Measurements from ENCODE around the gene MAP3K10. TPM values are rescaled to one million over a fixed set of nuclear protein-coding genes. Genes with fewer than 3 reads are reported as not detected.

MAP3K10 gene
- total and polyA plus RNA-seq, 2 donors from 2014 or later = 15.0 to 17.3 TPM

- Histone ChIP-seq H3K4me1 (ENCODE audit: control insufficient read depth in 2 of 3, insufficient read depth in 2 of 3, low read depth in 1 of 3, low read length in 3 of 3) (peaks cover 0 to 13% (median 9%) of the 10 kb centered on the region in 3 donors), H3K9me3 (ENCODE audit: control insufficient read depth in 2 of 3, insufficient read depth in 1 of 3, low read length in 3 of 3) (no peaks in the 10 kb centered on the region), H3K9ac (ENCODE audit: low read length in 3 of 3) (no peak overlapping the region), H3K36me3 (ENCODE audit: control insufficient read depth in 2 of 3, insufficient read depth in 3 of 3, low read length in 3 of 3) (peaks cover 0 to 2% (median 0%) of the 10 kb centered on the region in 3 donors), H3K27me3 (ENCODE audit: control insufficient read depth, insufficient read depth, low read length) (peaks cover 8% of the 10 kb centered on the region), H3K27ac (ENCODE audit: low read depth in 2 of 2, low read length in 2 of 2) (no peak overlapping the region), H3K4me3 (ENCODE audit: low read length in 3 of 3) (no peak overlapping the region)
- no peak for TF ChIP-seq CTCF (IDR thresholded peaks at IDR 0.05; ENCODE audit: borderline replicate concordance, extremely low read depth, insufficient read depth)
- DNase-seq = no peak
- FAIRE-seq = no peak
- intact Hi-C loops (cut with DNase I) = no loop called here
These were observed 37.1 kb downstream of the MAP3K10 start for GRCh38 chr19:40228346-40228745.

GRCh38 chr19:40228863-40229262, 37.6 kb downstream of the MAP3K10 start:
- Histone ChIP-seq H3K9ac (ENCODE audit: low read length in 3 of 3) (no peak overlapping the region), H3K27ac (ENCODE audit: low read depth in 2 of 2, low read length in 2 of 2) (no peak overlapping the region), H3K27me3 (ENCODE audit: control insufficient read depth, insufficient read depth, low read length) (peaks cover 6% of the 10 kb centered on the region), H3K4me1 (ENCODE audit: control insufficient read depth in 2 of 3, insufficient read depth in 2 of 3, low read depth in 1 of 3, low read length in 3 of 3) (peaks cover 0 to 13% (median 9%) of the 10 kb centered on the region in 3 donors), H3K4me3 (ENCODE audit: low read length in 3 of 3) (no peak overlapping the region), H3K36me3 (ENCODE audit: control insufficient read depth in 2 of 3, insufficient read depth in 3 of 3, low read length in 3 of 3) (peaks cover 0 to 3% (median 0%) of the 10 kb centered on the region in 3 donors), H3K9me3 (ENCODE audit: control insufficient read depth in 2 of 3, insufficient read depth in 1 of 3, low read length in 3 of 3) (no peaks in the 10 kb centered on the region)
- no peak for DNase-seq
- intact Hi-C loops (cut with DNase I) = no loop called here
- no peak for TF ChIP-seq CTCF (IDR thresholded peaks at IDR 0.05; ENCODE audit: borderline replicate concordance, extremely low read depth, insufficient read depth)
- no peak for FAIRE-seq

GRCh38 chr19:40229484-40229883, 38.3 kb downstream of the MAP3K10 start:
- Histone ChIP-seq H3K4me1 (ENCODE audit: control insufficient read depth in 2 of 3, insufficient read depth in 2 of 3, low read depth in 1 of 3, low read length in 3 of 3) (peaks cover 0 to 13% (median 9%) of the 10 kb centered on the region in 3 donors), H3K9ac (ENCODE audit: low read length in 3 of 3) (no peak overlapping the region), H3K9me3 (ENCODE audit: control insufficient read depth in 2 of 3, insufficient read depth in 1 of 3, low read length in 3 of 3) (no peaks in the 10 kb centered on the region), H3K27me3 (ENCODE audit: control insufficient read depth, insufficient read depth, low read length) (peaks cover 3% of the 10 kb centered on the region), H3K36me3 (ENCODE audit: control insufficient read depth in 2 of 3, insufficient read depth in 3 of 3, low read length in 3 of 3) (peaks cover 0 to 3% (median 0%) of the 10 kb centered on the region in 3 donors), H3K27ac (ENCODE audit: low read depth in 2 of 2, low read length in 2 of 2) (no peak overlapping the region), H3K4me3 (ENCODE audit: low read length in 3 of 3) (no peak overlapping the region)
- intact Hi-C loops (cut with DNase I) = no loop called here
- DNase-seq = no peak
- no peak for FAIRE-seq
- TF ChIP-seq CTCF (IDR thresholded peaks at IDR 0.05; ENCODE audit: borderline replicate concordance, extremely low read depth, insufficient read depth) = no peak

- Histone ChIP-seq H3K27me3 (ENCODE audit: control insufficient read depth, insufficient read depth, low read length) (peaks cover 3% of the 10 kb centered on the region), H3K9me3 (ENCODE audit: control insufficient read depth in 2 of 3, insufficient read depth in 1 of 3, low read length in 3 of 3) (no peaks in the 10 kb centered on the region), H3K27ac (ENCODE audit: low read depth in 2 of 2, low read length in 2 of 2) (no peak overlapping the region), H3K4me1 (ENCODE audit: control insufficient read depth in 2 of 3, insufficient read depth in 2 of 3, low read depth in 1 of 3, low read length in 3 of 3) (peaks cover 0 to 13% (median 9%) of the 10 kb centered on the region in 3 donors), H3K36me3 (ENCODE audit: control insufficient read depth in 2 of 3, insufficient read depth in 3 of 3, low read length in 3 of 3) (peaks cover 0 to 6% (median 0%) of the 10 kb centered on the region in 3 donors), H3K9ac (ENCODE audit: low read length in 3 of 3) (no peak overlapping the region), H3K4me3 (ENCODE audit: low read length in 3 of 3) (no peak overlapping the region)
- FAIRE-seq (no peak), DNase-seq (no peak)
- TF ChIP-seq CTCF (IDR thresholded peaks at IDR 0.05; ENCODE audit: borderline replicate concordance, extremely low read depth, insufficient read depth) = no peak
- intact Hi-C loops (cut with DNase I) = no loop called here
These were observed 38.7 kb downstream of the MAP3K10 start for GRCh38 chr19:40229926-40230417.
